MM.1S (cell line): Measurements from ENCODE around the gene PRRT3.

Experiments used
- DNase-seq: peaks from one replicate; pipeline ENCODE4 v3.0.0-alpha.2; 2015
- H2AFZ ChIP-seq: fragments of 300-600 bp; sonication (generic); 2 replicates; pipeline ENCODE4 v1.6.0; 2016; ENCODE audit warnings: antibody characterized with exemption, low read length
- H3F3A ChIP-seq: fragments of 300-600 bp; sonication (generic); 2 replicates; pipeline ENCODE4 v1.6.1; 2016; ENCODE audit warnings: mild to moderate bottlenecking, antibody characterized with exemption, low read length, moderate library complexity, mixed read lengths; ENCODE audit not compliant: insufficient read depth
- H3K27ac ChIP-seq: fragments of 300-600 bp; sonication (generic); 2 replicates; pipeline ENCODE4 v1.5.1; 2016; ENCODE audit warnings: mild to moderate bottlenecking, low read length
- H3K27me3 ChIP-seq: fragments of 300-600 bp; sonication (generic); replicated peaks from 2 replicates; pipeline ENCODE4 v1.6.0; 2016; ENCODE audit warnings: low read length; ENCODE audit not compliant: insufficient read depth
- H3K36me3 ChIP-seq: fragments of 300-600 bp; sonication (generic); replicated peaks from 2 replicates; pipeline ENCODE4 v1.6.1; 2016; ENCODE audit warnings: mild to moderate bottlenecking, low read length, mixed read lengths; ENCODE audit not compliant: insufficient read depth
- H3K4me1 ChIP-seq: fragments of 300-600 bp; sonication (generic); 2 replicates; pipeline ENCODE4 v1.6.1; 2016; ENCODE audit warnings: low read length, mixed read lengths
- H3K4me2 ChIP-seq: fragments of 300-600 bp; sonication (generic); 2 replicates; pipeline ENCODE4 v1.6.0; 2016; ENCODE audit warnings: low read depth, low read length
- H3K4me3 ChIP-seq: fragments of 300-600 bp; sonication (generic); 2 replicates; pipeline ENCODE4 v1.5.1; 2016; ENCODE audit warnings: low read length, mixed read lengths
- H3K79me2 ChIP-seq: fragments of 300-600 bp; sonication (generic); 2 replicates; pipeline ENCODE4 v1.6.1; 2016; ENCODE audit warnings: mixed run types, low read length, mixed read lengths
- H3K9ac ChIP-seq: fragments of 300-600 bp; sonication (generic); 2 replicates; pipeline ENCODE4 v1.6.1; 2016; ENCODE audit warnings: low read length, mixed read lengths
- H3K9me2 ChIP-seq: fragments of 300-600 bp; sonication (generic); replicated peaks from 2 replicates; pipeline ENCODE4 v1.6.1; 2016; ENCODE audit warnings: mild to moderate bottlenecking, low read length, mixed read lengths; ENCODE audit not compliant: insufficient read depth
- H3K9me3 ChIP-seq: fragments of 300-600 bp; sonication (generic); replicated peaks from 2 replicates; pipeline ENCODE4 v1.6.1; 2016; ENCODE audit warnings: mild to moderate bottlenecking, low read length, mixed read lengths; ENCODE audit not compliant: insufficient read depth
- H4K20me1 ChIP-seq: fragments of 300-600 bp; sonication (generic); 2 replicates; pipeline ENCODE4 v1.6.1; 2016; ENCODE audit warnings: mild to moderate bottlenecking, low read length, moderate library complexity, mixed read lengths; ENCODE audit not compliant: insufficient read depth
- EZH2 ChIP-seq: fragments of 300-600 bp; sonication (generic); optimal IDR thresholded peaks from 2 replicates; pipeline ENCODE3; 2017; ENCODE audit warnings: low read depth, mild to moderate bottlenecking, antibody characterized with exemption, low read length, mixed read lengths
- EZH2phosphoT487 ChIP-seq: fragments of 300-600 bp; sonication (generic); IDR thresholded peaks from 2 replicates; pipeline ENCODE4 v1.6.1; 2018; ENCODE audit warnings: antibody characterized with exemption, low read length
- TF ChIP-seq, protein P1 (sequence below): fragments of 300-600 bp; sonication (generic); IDR thresholded peaks from 2 replicates; pipeline ENCODE4 v1.5.1; 2016; ENCODE audit warnings: antibody characterized with exemption, low read length, mixed read lengths

The PRRT3 gene

DNA sequence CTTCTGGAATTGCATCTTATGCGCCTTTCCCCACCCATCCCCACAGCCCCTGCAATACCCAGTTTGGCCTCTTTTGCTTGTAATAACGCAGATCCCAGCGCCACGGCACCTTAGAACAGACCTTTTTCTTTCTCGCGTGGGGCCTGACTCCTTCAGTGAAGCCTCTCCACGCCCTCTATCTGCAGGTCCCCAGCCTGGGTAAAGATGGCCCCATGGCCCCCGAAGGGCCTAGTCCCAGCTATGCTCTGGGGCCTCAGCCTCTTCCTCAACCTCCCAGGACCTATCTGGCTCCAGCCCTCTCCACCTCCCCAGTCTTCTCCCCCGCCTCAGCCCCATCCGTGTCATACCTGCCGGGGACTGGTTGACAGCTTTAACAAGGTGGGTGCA is 18.0 kb downstream of the PRRT3 start:
- peak overlapping the region; percentile 81 for H3K4me3 ChIP-seq
- no peaks in the 10 kb centered on the region for H4K20me1 ChIP-seq
- H3K9me3 ChIP-seq, result no peaks in the 10 kb centered on the region
- peaks cover 7% of the 10 kb centered on the region; the same call in 1 of the 2 replicates for H3K79me2 ChIP-seq
- TF ChIP-seq EZH2 (no peak), EZH2phosphoT487 (no peak)
- TF ChIP-seq, protein P1, sequence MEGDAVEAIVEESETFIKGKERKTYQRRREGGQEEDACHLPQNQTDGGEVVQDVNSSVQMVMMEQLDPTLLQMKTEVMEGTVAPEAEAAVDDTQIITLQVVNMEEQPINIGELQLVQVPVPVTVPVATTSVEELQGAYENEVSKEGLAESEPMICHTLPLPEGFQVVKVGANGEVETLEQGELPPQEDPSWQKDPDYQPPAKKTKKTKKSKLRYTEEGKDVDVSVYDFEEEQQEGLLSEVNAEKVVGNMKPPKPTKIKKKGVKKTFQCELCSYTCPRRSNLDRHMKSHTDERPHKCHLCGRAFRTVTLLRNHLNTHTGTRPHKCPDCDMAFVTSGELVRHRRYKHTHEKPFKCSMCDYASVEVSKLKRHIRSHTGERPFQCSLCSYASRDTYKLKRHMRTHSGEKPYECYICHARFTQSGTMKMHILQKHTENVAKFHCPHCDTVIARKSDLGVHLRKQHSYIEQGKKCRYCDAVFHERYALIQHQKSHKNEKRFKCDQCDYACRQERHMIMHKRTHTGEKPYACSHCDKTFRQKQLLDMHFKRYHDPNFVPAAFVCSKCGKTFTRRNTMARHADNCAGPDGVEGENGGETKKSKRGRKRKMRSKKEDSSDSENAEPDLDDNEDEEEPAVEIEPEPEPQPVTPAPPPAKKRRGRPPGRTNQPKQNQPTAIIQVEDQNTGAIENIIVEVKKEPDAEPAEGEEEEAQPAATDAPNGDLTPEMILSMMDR, result peak; percentile 30
- peak overlapping the region; percentile 81 for H3K9ac ChIP-seq
- H3K27ac ChIP-seq, result no peak overlapping the region
- H3F3A ChIP-seq, result peaks cover 5% of the 10 kb centered on the region; the same call in 1 of the 2 replicates
- no peaks in the 10 kb centered on the region for H3K36me3 ChIP-seq
- H3K27me3 ChIP-seq, result no peaks in the 10 kb centered on the region
- peak overlapping the region; percentile 80 for H2AFZ ChIP-seq
- peak overlapping the region; percentile 80 for H3K4me2 ChIP-seq
- DNase-seq, result no peak
- peaks cover 5% of the 10 kb centered on the region; the same call in 1 of the 2 replicates for H3K4me1 ChIP-seq
- no peaks in the 10 kb centered on the region for H3K9me2 ChIP-seq

DNA sequence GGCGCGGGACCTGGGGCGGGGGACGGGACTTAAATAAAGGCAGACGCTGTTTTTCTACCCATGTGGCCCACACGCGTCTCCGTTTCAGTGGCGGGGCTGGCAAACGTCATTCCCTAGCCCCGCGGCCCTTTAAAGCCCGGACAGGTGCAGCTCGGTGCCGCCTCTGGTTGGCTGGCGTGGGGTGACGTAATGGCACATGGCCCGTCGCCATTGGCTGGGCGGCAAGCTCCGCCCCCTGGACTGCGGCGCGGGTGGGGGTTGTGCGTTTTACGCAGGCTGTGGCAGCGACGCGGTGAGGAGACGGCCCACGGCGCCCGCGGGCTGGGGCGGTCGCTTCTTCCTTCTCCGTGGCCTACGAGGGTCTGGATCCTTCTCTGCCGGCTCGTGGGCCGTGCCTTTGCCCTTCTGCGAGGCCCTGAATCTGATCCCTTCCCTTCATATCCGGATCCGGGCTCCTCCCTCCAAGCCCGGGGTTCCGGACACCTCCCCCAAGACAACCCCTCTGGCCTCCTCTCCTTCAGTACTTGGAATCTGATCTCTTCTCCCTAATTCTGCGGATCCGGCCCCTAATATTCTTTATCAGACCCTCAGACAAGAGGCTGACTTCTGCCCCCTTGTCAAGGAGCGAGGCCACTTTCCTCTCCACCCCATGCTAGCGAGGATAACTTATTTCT is 18.5 kb downstream of the PRRT3 start, which contains the start of gene CRELD1:
Gene CRELD1, plus strand, starts transcription at position 274 of the 674 bp plus-strand sequence. CDS start 605 bp downstream, outside the sequence.
- no peaks in the 10 kb centered on the region for H3K9me3 ChIP-seq
- H3K27ac ChIP-seq, result peak within 1 kb of the TSS; percentile 80

DNA sequence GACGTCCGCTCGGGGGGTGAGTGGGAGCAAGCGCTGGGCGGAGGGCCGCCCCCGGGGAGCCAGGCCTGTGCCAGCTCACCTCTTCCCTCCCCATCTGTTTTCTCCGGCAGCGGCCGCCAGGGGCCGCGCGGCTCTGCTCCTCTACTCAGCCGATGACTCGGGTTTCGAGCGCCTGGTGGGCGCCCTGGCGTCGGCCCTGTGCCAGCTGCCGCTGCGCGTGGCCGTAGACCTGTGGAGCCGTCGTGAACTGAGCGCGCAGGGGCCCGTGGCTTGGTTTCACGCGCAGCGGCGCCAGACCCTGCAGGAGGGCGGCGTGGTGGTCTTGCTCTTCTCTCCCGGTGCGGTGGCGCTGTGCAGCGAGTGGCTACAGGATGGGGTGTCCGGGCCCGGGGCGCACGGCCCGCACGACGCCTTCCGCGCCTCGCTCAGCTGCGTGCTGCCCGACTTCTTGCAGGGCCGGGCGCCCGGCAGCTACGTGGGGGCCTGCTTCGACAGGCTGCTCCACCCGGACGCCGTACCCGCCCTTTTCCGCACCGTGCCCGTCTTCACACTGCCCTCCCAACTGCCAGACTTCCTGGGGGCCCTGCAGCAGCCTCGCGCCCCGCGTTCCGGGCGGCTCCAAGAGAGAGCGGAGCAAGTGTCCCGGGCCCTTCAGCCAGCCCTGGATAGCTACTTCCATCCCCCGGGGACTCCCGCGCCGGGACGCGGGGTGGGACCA is 19.2 kb downstream of the PRRT3 start:
- TF ChIP-seq EZH2phosphoT487 (no peak), EZH2 (no peak)
- TF ChIP-seq, protein P1, result peak; percentile 76
- Histone ChIP-seq H3K4me1 (peaks cover 5% of the 10 kb centered on the region; the same call in 1 of the 2 replicates), H4K20me1 (no peaks in the 10 kb centered on the region), H3K27ac (peak overlapping the region; percentile 80), H3K4me2 (peak overlapping the region; percentile 80), H3K9ac (peak overlapping the region; percentile 81), H3F3A (peaks cover 5% of the 10 kb centered on the region; the same call in 1 of the 2 replicates), H2AFZ (peak overlapping the region; percentile 80), H3K9me3 (no peaks in the 10 kb centered on the region), H3K36me3 (no peaks in the 10 kb centered on the region), H3K79me2 (peaks cover 7% of the 10 kb centered on the region; the same call in 1 of the 2 replicates), H3K9me2 (no peaks in the 10 kb centered on the region), H3K4me3 (peak overlapping the region; percentile 81), H3K27me3 (no peaks in the 10 kb centered on the region)
- peak; percentile 83 for DNase-seq

More for the DNA sequence above, 18.5 kb downstream of the PRRT3 start, which contains the start of gene CRELD1:
- TF ChIP-seq EZH2 (no peak), EZH2phosphoT487 (no peak)
- TF ChIP-seq, protein P1, result no peak
- peak within 1 kb of the TSS; percentile 80 for H3K4me2 ChIP-seq
- peaks cover 5% of the 10 kb centered on the region; the same call in 1 of the 2 replicates for H3F3A ChIP-seq
- H4K20me1 ChIP-seq, result no peaks in the 10 kb centered on the region
- no peaks in the 10 kb centered on the region for H3K36me3 ChIP-seq
- H3K4me1 ChIP-seq, result peaks cover 5% of the 10 kb centered on the region; the same call in 1 of the 2 replicates
- DNase-seq, result peak; percentile 96
- no peaks in the 10 kb centered on the region for H3K9me2 ChIP-seq
- H3K4me3 ChIP-seq, result peak within 1 kb of the TSS; percentile 81
- H3K9ac ChIP-seq, result peak within 1 kb of the TSS; percentile 81
- H3K27me3 ChIP-seq, result no peaks in the 10 kb centered on the region
- peak within 1 kb of the TSS; percentile 80 for H2AFZ ChIP-seq
- peaks cover 7% of the 10 kb centered on the region; the same call in 1 of the 2 replicates for H3K79me2 ChIP-seq
